ENCODE results near the gene SMAD3.
A peak's percentile ranks its signal among the peaks of the same experiment; 100 is the strongest.

- no peak for TF ChIP-seq TAF1 (IDR thresholded peaks at IDR 0.05; ENCODE audit: borderline replicate concordance, low read depth, low read length)
- TF ChIP-seq NBN (IDR thresholded peaks at IDR 0.05) = no peak
- TF ChIP-seq CTCF (IDR thresholded peaks at IDR 0.05 in 2 of 3, conservative IDR thresholded peaks at IDR 0.05 in 1 of 3; ENCODE audit: control insufficient read depth in 2 of 3, extremely low read depth in 1 of 3, insufficient read depth in 1 of 3, low read depth in 3 of 3, low read length in 3 of 3) = no peak
- TF ChIP-seq PKNOX1 (IDR thresholded peaks at IDR 0.05) = no peak
- TF ChIP-seq POLR2A (IDR thresholded peaks at IDR 0.05; ENCODE audit: low read depth, low read length) = peak; percentile 11; the same call in 1 of the 2 replicates
These were observed 131.9 kb downstream of the SMAD3 start for GRCh38 chr15:67197364-67197695.
